NCI-H446 treated with DMSO at 0.1 percent for 48 hours (cell line): ENCODE data around the gene TNPO2.
A peak's percentile ranks its signal among the peaks of the same experiment; 100 is the strongest.

Experiments
- DNase-seq: peaks from one replicate; lab custom pipeline; 2025; lab: John Stamatoyannopoulos, UW

The TNPO2 gene

GRCh38 chr19:12676384-12676792, 47.3 kb downstream of the TNPO2 start:
- DNase-seq, result no peak

- no peak for DNase-seq
Measured at GRCh38 chr19:12675940-12676339, 47.8 kb downstream of the TNPO2 start.

GRCh38 chr19:12675399-12675798, 48.3 kb downstream of the TNPO2 start:
- no peak for DNase-seq

GRCh38 chr19:12672744-12673143, 51.0 kb downstream of the TNPO2 start:
- DNase-seq, result no peak

GRCh38 chr19:12670159-12670928, 53.4 kb downstream of the TNPO2 start:
- DNase-seq, result no peak

GRCh38 chr19:12669270-12670158, 54.2 kb downstream of the TNPO2 start:
- DNase-seq, result peak; percentile 79

- no peak for DNase-seq
Measured at GRCh38 chr19:12668932-12669269, 54.8 kb downstream of the TNPO2 start.

GRCh38 chr19:12668346-12668745, 55.4 kb downstream of the TNPO2 start:
- DNase-seq, result no peak

- DNase-seq, result no peak
Measured at GRCh38 chr19:12667731-12668302, 55.9 kb downstream of the TNPO2 start.

GRCh38 chr19:12666265-12667048, 57.3 kb downstream of the TNPO2 start, which contains the start of the genes MAN2B1 and WDR83:
Gene MAN2B1, minus strand, starts transcription at chr19:12666742. Its CDS starts 41 bp downstream, at chr19:12666701.
Gene WDR83, plus strand, starts transcription at chr19:12666807. Its CDS starts 2,984 bp downstream, at chr19:12669791.
- DNase-seq, result peak; percentile 49

- no peak for DNase-seq
Measured at GRCh38 chr19:12665671-12666264, 58.0 kb downstream of the TNPO2 start.

GRCh38 chr19:12665281-12665573, 58.5 kb downstream of the TNPO2 start:
- no peak for DNase-seq

- no peak for DNase-seq
Measured at GRCh38 chr19:12664406-12665280, 59.1 kb downstream of the TNPO2 start.

GRCh38 chr19:12660980-12661379, 62.8 kb downstream of the TNPO2 start:
- DNase-seq, result no peak

GRCh38 chr19:12657966-12658365, 65.8 kb downstream of the TNPO2 start:
- no peak for DNase-seq

- no peak for DNase-seq
Measured at GRCh38 chr19:12656899-12657571, 66.7 kb downstream of the TNPO2 start.

GRCh38 chr19:12655546-12655945, 68.2 kb downstream of the TNPO2 start:
- no peak for DNase-seq

GRCh38 chr19:12652219-12652618, 71.5 kb downstream of the TNPO2 start:
- no peak for DNase-seq

- DNase-seq, result no peak
Measured at GRCh38 chr19:12649941-12650340, 73.8 kb downstream of the TNPO2 start.
